Testis (tissue), 2 donors: ENCODE data around the gene GRK4.

ENCODE experiments used
- CTCF ChIP-seq, 3 experiments: fragments of 450-650 bp in 2 of 3; fragments of 200-600 bp in 1 of 3; sonication (generic) in 1 of 3; IDR thresholded peaks; one replicate each; pipeline ENCODE4 v1.5.1; 2016 to 2019; ENCODE audit warnings: antibody characterized with exemption in 3 of 3, mild to moderate bottlenecking in 2 of 3, moderate library complexity in 1 of 3
- POLR2A ChIP-seq: fragments of 450-650 bp; IDR thresholded peaks from one replicate; pipeline ENCODE4 v1.6.1; 2017; ENCODE audit warnings: antibody characterized with exemption, mild to moderate bottlenecking, moderate library complexity

GRCh38 chr4:3074846-3075651 is 111.7 kb downstream of the GRK4 start:
- TF ChIP-seq CTCF (IDR thresholded peaks at IDR 0.05) = no peak
- no peak for TF ChIP-seq POLR2A
